ENCODE results near the gene NINJ2. TPM values are rescaled to one million over a fixed set of nuclear protein-coding genes. Genes with fewer than 3 reads are reported as not detected.
"Not testable (repeated sequence)": the region's sequence is repeated elsewhere in the genome, so short reads cannot be mapped to it uniquely, and the experiment has no call there.

Gene NINJ2
- total RNA-seq, 4 donors from 2014 or later = 0.78 to 9.0 (median 5.2) TPM

- Histone ChIP-seq H3K27ac (no peak overlapping the region), H3K4me3 (no peak overlapping the region), H3K36me3 (no peaks in the 10 kb centered on the region), H3K9me3 (peaks cover 0 to 23% (median 1%) of the 10 kb centered on the region in 3 donors), H3K27me3 (no peaks in the 10 kb centered on the region), H3K4me1 (no peaks in the 10 kb centered on the region)
- ATAC-seq = no peak
- TF ChIP-seq CTCF (IDR thresholded peaks at IDR 0.05) (no peak), POLR2A (IDR thresholded peaks at IDR 0.05) (no peak), EP300 (IDR thresholded peaks at IDR 0.05) (no peak), POLR2AphosphoS5 (IDR thresholded peaks at IDR 0.05) (no peak)
- 76 to 86% methylated on average over 2 to 5 of the region's 11 CpGs for whole genome bisulfite sequencing, 2 donors (ENCODE audit: low coverage in 1 of 2)
Observed at GRCh38 chr12:701896-702539, 38.8 kb upstream of the NINJ2 start.

- Histone ChIP-seq H3K4me1 (no peaks in the 10 kb centered on the region), H3K36me3 (no peaks in the 10 kb centered on the region), H3K27me3 (no peaks in the 10 kb centered on the region), H3K27ac (no peak overlapping the region), H3K4me3 (no peak overlapping the region), H3K9me3 (peaks cover 0 to 29% (median 1%) of the 10 kb centered on the region in 3 donors)
- no peak for ATAC-seq
- TF ChIP-seq POLR2A (IDR thresholded peaks at IDR 0.05) (no peak), POLR2AphosphoS5 (IDR thresholded peaks at IDR 0.05) (no peak), EP300 (IDR thresholded peaks at IDR 0.05) (no peak), CTCF (IDR thresholded peaks at IDR 0.05) (no peak)
- 17% methylated on average over 1 of the region's 4 CpGs; no CpG with 5 or more reads in 1 of the 2 donors for WGBS, 2 donors (ENCODE audit: low coverage in 1 of 2)
Observed at GRCh38 chr12:700016-700415, 36.8 kb upstream of the NINJ2 start.

GRCh38 chr12:698222-698621, 35.0 kb upstream of the NINJ2 start:
- H3K9me3 ChIP-seq = peaks cover 0 to 29% (median 1%) of the 10 kb centered on the region in 3 donors
- not testable (repeated sequence) for H3K27ac ChIP-seq, H3K27me3 ChIP-seq, H3K36me3 ChIP-seq, H3K4me1 ChIP-seq, H3K4me3 ChIP-seq, ATAC-seq
- 77% methylated on average over 3 of the region's 4 CpGs; no CpG with 5 or more reads in 1 of the 2 donors for WGBS, 2 donors (ENCODE audit: low coverage in 1 of 2)

- TF ChIP-seq EP300 (IDR thresholded peaks at IDR 0.05) (no peak), POLR2AphosphoS5 (IDR thresholded peaks at IDR 0.05) (no peak), CTCF (IDR thresholded peaks at IDR 0.05) (no peak), POLR2A (IDR thresholded peaks at IDR 0.05) (no peak)
- no peaks in the 10 kb centered on the region for H3K36me3 ChIP-seq
- 67 to 90% methylated on average over 2 of the region's 2 CpGs for WGBS, 2 donors (ENCODE audit: low coverage in 1 of 2)
- ATAC-seq = no peak
- H3K27ac ChIP-seq = no peak overlapping the region
- H3K4me1 ChIP-seq = no peaks in the 10 kb centered on the region
- H3K4me3 ChIP-seq = no peak overlapping the region
- no peaks in the 10 kb centered on the region for H3K27me3 ChIP-seq
- peaks cover 0 to 29% (median 1%) of the 10 kb centered on the region in 3 donors for H3K9me3 ChIP-seq
Observed at GRCh38 chr12:697481-697880, 34.2 kb upstream of the NINJ2 start.

- TF ChIP-seq POLR2A (IDR thresholded peaks at IDR 0.05) = no peak
- no peak for TF ChIP-seq EP300 (IDR thresholded peaks at IDR 0.05)
- no peak for TF ChIP-seq POLR2AphosphoS5 (IDR thresholded peaks at IDR 0.05)
- no peak for TF ChIP-seq CTCF (IDR thresholded peaks at IDR 0.05)
- 80 to 95% methylated on average over 25 of the region's 27 CpGs for WGBS, 2 donors (ENCODE audit: low coverage in 1 of 2)
- H3K27ac ChIP-seq = no peak overlapping the region
- no peaks in the 10 kb centered on the region for H3K27me3 ChIP-seq
- H3K9me3 ChIP-seq = peaks cover 0 to 29% (median 1%) of the 10 kb centered on the region in 3 donors
- no peak overlapping the region for H3K4me3 ChIP-seq
- no peak for ATAC-seq
- H3K36me3 ChIP-seq = no peaks in the 10 kb centered on the region
- H3K4me1 ChIP-seq = no peaks in the 10 kb centered on the region
Observed at GRCh38 chr12:694734-695503, 31.7 kb upstream of the NINJ2 start.

Data from gastroesophageal sphincter (tissue), 4 donors.